Measurements from ENCODE around the gene TMBIM1. TPM values are rescaled to one million over a fixed set of nuclear protein-coding genes. Genes with fewer than 3 reads are reported as not detected.
"Not testable (repeated sequence)": the region's sequence is repeated elsewhere in the genome, so short reads cannot be mapped to it uniquely, and the experiment has no call there.

TMBIM1 gene
- total and polyA plus RNA-seq, 2 donors (not counting 3 experiments of a cell fraction or from before 2014, with no cell fraction given), result 141 to 229 TPM

GRCh38 chr2:218273908-218274249 is 18.4 kb downstream of the TMBIM1 start:
- Histone ChIP-seq H3K27me3 (ENCODE audit: control insufficient read depth in 2 of 2, insufficient read depth in 2 of 2, low read length in 2 of 2) (no peaks in the 10 kb centered on the region), H3K4me1 (ENCODE audit: control insufficient read depth, extremely low read depth, insufficient read depth, low read length) (peaks cover 19% of the 10 kb centered on the region), H3K4me2 (ENCODE audit: insufficient read depth, low read length) (no peak overlapping the region), H3K4me3 (replicated peaks in 1 of 3; ENCODE audit: insufficient read depth in 1 of 3, low read depth in 1 of 3, low read length in 3 of 3) (no peak overlapping the region), H3K79me2 (ENCODE audit: control insufficient read depth, insufficient read depth, low read length) (peaks cover 7% of the 10 kb centered on the region), H3K9me1 (replicated peaks; ENCODE audit: control insufficient read depth, extremely low read depth, insufficient read depth, low read length) (no peaks in the 10 kb centered on the region), H4K20me1 (replicated peaks; ENCODE audit: control insufficient read depth, extremely low read depth, insufficient read depth, low read length) (no peaks in the 10 kb centered on the region), H3K9me3 (replicated peaks; ENCODE audit: control insufficient read depth, insufficient read depth, low read length) (no peaks in the 10 kb centered on the region), H3K9ac (replicated peaks; ENCODE audit: extremely low read depth, insufficient read depth, low read length) (no peak overlapping the region), H3K36me3 (ENCODE audit: control insufficient read depth in 2 of 2, extremely low read depth in 1 of 2, insufficient read depth in 2 of 2, low read length in 2 of 2) (peaks cover 19 to 52% of the 10 kb centered on the region in 2 experiments), H3K27ac (ENCODE audit: insufficient read depth, low read depth, low read length) (no peak overlapping the region), H2AFZ (ENCODE audit: low read depth, low read length) (no peak overlapping the region)
- BruUV-seq (replicated peaks), result no TSS peak
- dilution Hi-C loops (cut with MboI; ENCODE audit: extremely low pct_ligation_motif_present, low sequenced_read_pairs), result no loop called here
- CTCF ChIA-PET, result interaction anchor here (0.6 to 7.0 kb wide), 10 partner anchors 12 to 133 kb away, joined by 3 to 99 read pairs (median 14); partner anchors contain the start of genes CATIP and TMBIM1
- intact Hi-C loops (cut with micrococcal nuclease), result loop anchor here (5.0 kb wide), 1 partner anchor 373 kb away; no protein-coding TSS in a partner anchor
- FAIRE-seq (no peak), DNase-seq (ENCODE audit: low read depth, low spot score) (no peak)
- POLR2A ChIA-PET, result interaction anchor here (1.5 to 2.1 kb wide), 2 partner anchors 9 to 13 kb away, joined by 6 to 9 read pairs; no protein-coding TSS in a partner anchor
- TF ChIP-seq GATA2 (IDR thresholded peaks at IDR 0.05; ENCODE audit: insufficient read depth, insufficient read length, low read depth, low read length) (no peak), POLR2AphosphoS5 (IDR thresholded peaks at IDR 0.05; ENCODE audit: insufficient read depth, low read depth, low read length) (no peak), FOS (IDR thresholded peaks at IDR 0.05; ENCODE audit: borderline replicate concordance, insufficient read depth, low read length) (no peak), JUN (IDR thresholded peaks at IDR 0.05; ENCODE audit: borderline replicate concordance, insufficient read depth, insufficient read length, low read depth) (no peak), MYC (IDR thresholded peaks at IDR 0.05; ENCODE audit: low read depth, low read length) (no peak), CTCF (IDR thresholded peaks at IDR 0.05; ENCODE audit: extremely low read depth in 1 of 2, insufficient read depth in 1 of 2, low read depth in 1 of 2, low read length in 2 of 2) (no peak), EZH2 (IDR thresholded peaks at IDR 0.05; ENCODE audit: borderline replicate concordance, low read depth, low read length, severe bottlenecking) (no peak), POLR2A (IDR thresholded peaks at IDR 0.05; ENCODE audit: low read depth, low read length) (no peak)
- TF ChIP-seq, protein P1, sequence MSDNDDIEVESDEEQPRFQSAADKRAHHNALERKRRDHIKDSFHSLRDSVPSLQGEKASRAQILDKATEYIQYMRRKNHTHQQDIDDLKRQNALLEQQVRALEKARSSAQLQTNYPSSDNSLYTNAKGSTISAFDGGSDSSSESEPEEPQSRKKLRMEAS (IDR thresholded peaks at IDR 0.05; ENCODE audit: insufficient read depth, insufficient read length), result no peak

GRCh38 chr2:218273214-218273907 is 18.9 kb downstream of the TMBIM1 start:
- H3K79me2 ChIP-seq (ENCODE audit: control insufficient read depth, insufficient read depth, low read length); H3K27ac ChIP-seq (ENCODE audit: insufficient read depth, low read depth, low read length); DNase-seq (ENCODE audit: low read depth, low spot score); FAIRE-seq; H3K9ac ChIP-seq (replicated peaks; ENCODE audit: extremely low read depth, insufficient read depth, low read length); H3K9me1 ChIP-seq (replicated peaks; ENCODE audit: control insufficient read depth, extremely low read depth, insufficient read depth, low read length); H3K4me3 ChIP-seq (replicated peaks in 1 of 3; ENCODE audit: insufficient read depth in 1 of 3, low read depth in 1 of 3, low read length in 3 of 3); H3K9me3 ChIP-seq (replicated peaks; ENCODE audit: control insufficient read depth, insufficient read depth, low read length); BruUV-seq (replicated peaks); H3K27me3 ChIP-seq (ENCODE audit: control insufficient read depth in 2 of 2, insufficient read depth in 2 of 2, low read length in 2 of 2); H2AFZ ChIP-seq (ENCODE audit: low read depth, low read length); H3K4me2 ChIP-seq (ENCODE audit: insufficient read depth, low read length); H4K20me1 ChIP-seq (replicated peaks; ENCODE audit: control insufficient read depth, extremely low read depth, insufficient read depth, low read length); dilution Hi-C loops (cut with MboI; ENCODE audit: extremely low pct_ligation_motif_present, low sequenced_read_pairs): not testable (repeated sequence)
- POLR2A ChIA-PET, result interaction anchor here (1.5 to 2.1 kb wide), 2 partner anchors 10 to 13 kb away, joined by 6 to 9 read pairs; no protein-coding TSS in a partner anchor
- intact Hi-C loops (cut with micrococcal nuclease), result loop anchor here (5.0 kb wide), 1 partner anchor 374 kb away; no protein-coding TSS in a partner anchor
- CTCF ChIA-PET, result interaction anchor here (0.5 to 7.0 kb wide), 16 partner anchors 9 to 193 kb away, joined by 3 to 99 read pairs (median 6); partner anchors contain the start of genes CATIP and TMBIM1
- Histone ChIP-seq H3K4me1 (ENCODE audit: control insufficient read depth, extremely low read depth, insufficient read depth, low read length) (peaks cover 19% of the 10 kb centered on the region), H3K36me3 (ENCODE audit: control insufficient read depth in 2 of 2, extremely low read depth in 1 of 2, insufficient read depth in 2 of 2, low read length in 2 of 2) (peaks cover 19 to 47% of the 10 kb centered on the region in 2 experiments)
